ENCODE results near the gene TSGA10IP.

Gene TSGA10IP

GRCh38 chr11:65958291-65958690 lies 13.0 kb downstream of the TSGA10IP start:
- FAIRE-seq (no peak), DNase-seq (ENCODE audit: insufficient read length, low spot score) (no peak)
- no peak for TF ChIP-seq SPI1 (IDR thresholded peaks at IDR 0.05; ENCODE audit: low read depth, low read length)

GRCh38 chr11:65958774-65959420 lies 13.6 kb downstream of the TSGA10IP start:
- TF ChIP-seq POLR2A (IDR thresholded peaks at IDR 0.05; ENCODE audit: low read depth, low read length) (no peak), POLR2AphosphoS5 (IDR thresholded peaks at IDR 0.05; ENCODE audit: low read depth, low read length) (no peak), POU2F2 (IDR thresholded peaks at IDR 0.05; ENCODE audit: low read depth, low read length) (no peak), SPI1 (IDR thresholded peaks at IDR 0.05; ENCODE audit: low read depth, low read length) (no peak), PAX5 (IDR thresholded peaks at IDR 0.05; ENCODE audit: insufficient read depth, low read length, severe bottlenecking) (no peak), TAF1 (IDR thresholded peaks at IDR 0.05; ENCODE audit: low read depth, low read length) (no peak)
- FAIRE-seq: no peak
- no peak for DNase-seq (ENCODE audit: insufficient read length, low spot score)

- FAIRE-seq (no peak), DNase-seq (ENCODE audit: insufficient read length, low spot score) (no peak)
- no peak for TF ChIP-seq SPI1 (IDR thresholded peaks at IDR 0.05; ENCODE audit: low read depth, low read length)
- no peak for TF ChIP-seq TAF1 (IDR thresholded peaks at IDR 0.05; ENCODE audit: low read depth, low read length)
- no peak for TF ChIP-seq PAX5 (IDR thresholded peaks at IDR 0.05; ENCODE audit: insufficient read depth, low read length, severe bottlenecking)
- no peak for TF ChIP-seq POLR2AphosphoS5 (IDR thresholded peaks at IDR 0.05; ENCODE audit: low read depth, low read length)
- TF ChIP-seq POU2F2 (IDR thresholded peaks at IDR 0.05; ENCODE audit: low read depth, low read length): no peak
- no peak for TF ChIP-seq POLR2A (IDR thresholded peaks at IDR 0.05; ENCODE audit: low read depth, low read length)
Measured at GRCh38 chr11:65960824-65961266, 15.6 kb downstream of the TSGA10IP start.

- FAIRE-seq: peak; percentile 95
- TF ChIP-seq SPI1 (IDR thresholded peaks at IDR 0.05; ENCODE audit: low read depth, low read length) (no peak), POLR2A (IDR thresholded peaks at IDR 0.05; ENCODE audit: low read depth, low read length) (peak; percentile 93), POLR2AphosphoS5 (IDR thresholded peaks at IDR 0.05; ENCODE audit: low read depth, low read length) (peak; percentile 88), POU2F2 (IDR thresholded peaks at IDR 0.05; ENCODE audit: low read depth, low read length) (peak; percentile 62; the same call in 1 of the 2 replicates), TAF1 (IDR thresholded peaks at IDR 0.05; ENCODE audit: low read depth, low read length) (peak; percentile 98), PAX5 (IDR thresholded peaks at IDR 0.05; ENCODE audit: insufficient read depth, low read length, severe bottlenecking) (peak; percentile 79)
- peak; percentile 99 for DNase-seq (ENCODE audit: insufficient read length, low spot score)
Measured at GRCh38 chr11:65961267-65962140, 16.2 kb downstream of the TSGA10IP start, which contains the start of gene SART1. TSS of gene SART1 (plus strand) at chr11:65961734. CDS start at chr11:65961781, 47 bp downstream.

DNA sequence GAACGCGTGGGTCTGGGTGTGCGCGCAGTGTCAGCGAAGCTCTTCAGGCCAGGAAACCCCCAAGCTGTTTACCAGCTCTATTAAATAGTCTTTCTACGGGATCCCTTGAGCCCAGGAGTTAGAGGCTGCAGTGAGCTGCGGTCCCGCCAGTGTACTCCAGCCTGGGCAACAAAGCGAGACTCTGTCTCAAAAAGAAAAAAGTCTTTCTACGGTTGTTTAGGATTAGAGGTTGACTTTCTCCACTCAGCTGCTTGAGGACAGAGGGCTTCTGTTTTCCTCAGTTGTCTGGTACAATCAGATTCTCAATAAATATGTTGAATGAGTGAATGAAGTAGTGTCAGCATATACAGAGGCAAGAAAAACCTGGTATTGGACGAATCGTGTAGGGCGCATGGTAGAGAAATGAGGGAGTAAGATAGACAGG lies 16.9 kb downstream of the TSGA10IP start:
- TF ChIP-seq POU2F2 (IDR thresholded peaks at IDR 0.05; ENCODE audit: low read depth, low read length): no peak
- DNase-seq (ENCODE audit: insufficient read length, low spot score): no peak
- FAIRE-seq: no peak

DNA sequence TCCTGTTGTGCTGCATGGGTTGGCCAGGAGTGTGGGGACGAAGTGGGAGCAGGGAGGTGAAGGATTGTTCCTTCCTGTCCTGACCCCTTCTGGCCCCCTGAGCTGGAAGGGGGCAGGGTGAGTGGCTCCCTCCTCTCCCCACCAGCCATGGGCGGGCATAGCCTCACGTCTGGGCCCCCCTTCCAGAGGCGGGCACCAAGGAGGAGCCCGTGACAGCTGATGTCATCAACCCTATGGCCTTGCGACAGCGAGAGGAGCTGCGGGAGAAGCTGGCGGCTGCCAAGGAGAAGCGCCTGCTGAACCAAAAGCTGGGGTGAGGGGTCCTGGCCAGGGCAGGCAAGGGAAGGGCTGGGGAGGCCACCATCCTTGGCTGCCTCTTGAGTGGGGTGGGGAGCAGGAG lies 19.6 kb downstream of the TSGA10IP start:
- FAIRE-seq: no peak

DNA sequence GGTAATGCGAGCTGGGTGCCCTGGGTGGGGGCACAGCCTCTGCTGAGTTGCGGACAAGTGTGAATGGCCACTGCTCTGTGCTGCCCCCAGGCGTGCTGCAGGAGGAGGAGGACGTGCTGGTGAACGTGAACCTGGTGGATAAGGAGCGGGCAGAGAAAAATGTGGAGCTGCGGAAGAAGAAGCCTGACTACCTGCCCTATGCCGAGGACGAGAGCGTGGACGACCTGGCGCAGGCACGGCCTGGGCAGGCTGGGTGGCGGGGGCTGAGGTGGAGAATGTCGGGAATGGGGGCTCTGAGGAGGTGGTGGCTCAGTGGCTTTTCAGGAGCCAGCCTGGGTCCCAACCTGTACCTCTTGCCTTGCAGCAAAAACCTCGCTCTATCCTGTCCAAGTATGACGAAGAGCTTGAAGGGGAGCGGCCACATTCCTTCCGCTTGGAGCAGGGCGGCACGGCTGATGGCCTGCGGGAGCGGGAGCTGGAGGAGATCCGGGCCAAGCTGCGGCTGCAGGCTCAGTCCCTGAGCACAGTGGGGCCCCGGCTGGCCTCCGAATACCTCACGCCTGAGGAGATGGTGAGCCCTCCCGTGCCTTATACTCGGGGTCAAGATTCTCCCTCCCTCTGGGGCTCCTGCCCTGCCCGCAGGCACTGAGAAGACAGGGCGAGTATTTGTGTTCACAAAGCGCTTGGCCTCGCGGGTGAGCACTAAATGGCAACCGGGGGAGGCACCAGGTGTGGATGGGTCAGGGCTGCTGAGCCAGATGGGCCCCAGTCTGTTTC lies 20.9 kb downstream of the TSGA10IP start:
- FAIRE-seq: no peak
- DNase-seq (ENCODE audit: insufficient read length, low spot score): no peak
- TF ChIP-seq POU2F2 (IDR thresholded peaks at IDR 0.05; ENCODE audit: low read depth, low read length) (no peak), SPI1 (IDR thresholded peaks at IDR 0.05; ENCODE audit: low read depth, low read length) (no peak), POLR2AphosphoS5 (IDR thresholded peaks at IDR 0.05; ENCODE audit: low read depth, low read length) (no peak), TAF1 (IDR thresholded peaks at IDR 0.05; ENCODE audit: low read depth, low read length) (no peak), PAX5 (IDR thresholded peaks at IDR 0.05; ENCODE audit: insufficient read depth, low read length, severe bottlenecking) (no peak)

More for the DNA sequence above, 19.6 kb downstream of the TSGA10IP start:
- DNase-seq (ENCODE audit: insufficient read length, low spot score): no peak
- no peak for TF ChIP-seq POLR2AphosphoS5 (IDR thresholded peaks at IDR 0.05; ENCODE audit: low read depth, low read length)
- no peak for TF ChIP-seq TAF1 (IDR thresholded peaks at IDR 0.05; ENCODE audit: low read depth, low read length)
- TF ChIP-seq PAX5 (IDR thresholded peaks at IDR 0.05; ENCODE audit: insufficient read depth, low read length, severe bottlenecking): no peak
- no peak for TF ChIP-seq POLR2A (IDR thresholded peaks at IDR 0.05; ENCODE audit: low read depth, low read length)
- TF ChIP-seq SPI1 (IDR thresholded peaks at IDR 0.05; ENCODE audit: low read depth, low read length): no peak

DNA sequence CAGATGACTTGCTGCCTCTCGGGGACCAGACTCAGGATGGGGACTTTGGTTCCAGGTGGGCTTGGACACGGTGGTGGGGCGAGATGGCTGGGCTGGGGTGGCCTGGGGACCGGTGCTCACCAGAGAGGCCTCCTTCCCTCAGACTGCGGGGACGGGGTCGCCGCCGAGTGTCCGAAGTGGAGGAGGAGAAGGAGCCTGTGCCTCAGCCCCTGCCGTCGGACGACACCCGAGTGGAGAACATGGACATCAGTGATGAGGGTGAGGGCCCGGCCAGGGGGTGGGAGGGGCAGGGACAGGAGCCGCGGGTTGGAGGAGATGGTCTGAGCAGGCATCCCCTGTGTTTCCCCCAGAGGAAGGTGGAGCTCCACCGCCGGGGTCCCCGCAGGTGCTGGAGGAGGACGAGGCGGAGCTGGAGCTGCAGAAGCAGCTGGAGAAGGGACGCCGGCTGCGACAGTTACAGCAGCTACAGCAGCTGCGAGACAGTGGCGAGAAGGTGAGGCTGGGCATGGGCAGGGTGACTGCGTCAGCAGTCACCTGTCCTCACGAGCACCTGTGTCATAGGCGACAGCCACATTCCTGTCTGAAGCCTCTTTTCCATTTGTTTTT lies 22.2 kb downstream of the TSGA10IP start:
- no peak for DNase-seq (ENCODE audit: insufficient read length, low spot score)
- FAIRE-seq: no peak

More for the DNA sequence above, 22.2 kb downstream of the TSGA10IP start:
- TF ChIP-seq PAX5 (IDR thresholded peaks at IDR 0.05; ENCODE audit: insufficient read depth, low read length, severe bottlenecking) (no peak), SPI1 (IDR thresholded peaks at IDR 0.05; ENCODE audit: low read depth, low read length) (no peak), POLR2AphosphoS5 (IDR thresholded peaks at IDR 0.05; ENCODE audit: low read depth, low read length) (no peak), POU2F2 (IDR thresholded peaks at IDR 0.05; ENCODE audit: low read depth, low read length) (no peak), POLR2A (IDR thresholded peaks at IDR 0.05; ENCODE audit: low read depth, low read length) (no peak)

Measured in GM12891 (cell line).